SK-N-DZ (cell line): Measurements from ENCODE around the gene COASY.

Experiments used
- DNase-seq: peaks from one replicate; pipeline ENCODE4 v3.0.0-alpha.2; 2015; ENCODE audit warnings: low spot score

COASY gene

GRCh38 chr17:42612013-42612412 lies 50.1 kb downstream of the COASY start:
- no peak for DNase-seq

- no peak for DNase-seq
Measured at GRCh38 chr17:42613699-42614295, 51.8 kb downstream of the COASY start.
